Central memory CD4-positive, alpha-beta T cell (primary cell): ENCODE results near the gene ELMO2.

Experiments
- DNase-seq: peaks from one replicate; pipeline ENCODE4 v3.0.0; 2022
- total RNA-seq, 3 experiments: gene quantifications; one replicate each; lab custom pipeline; 2026; lab: John Stamatoyannopoulos, UW

ELMO2 gene
- 59.5 to 107 (median 69.2) reads per million in 3 experiments for total RNA-seq

DNA sequence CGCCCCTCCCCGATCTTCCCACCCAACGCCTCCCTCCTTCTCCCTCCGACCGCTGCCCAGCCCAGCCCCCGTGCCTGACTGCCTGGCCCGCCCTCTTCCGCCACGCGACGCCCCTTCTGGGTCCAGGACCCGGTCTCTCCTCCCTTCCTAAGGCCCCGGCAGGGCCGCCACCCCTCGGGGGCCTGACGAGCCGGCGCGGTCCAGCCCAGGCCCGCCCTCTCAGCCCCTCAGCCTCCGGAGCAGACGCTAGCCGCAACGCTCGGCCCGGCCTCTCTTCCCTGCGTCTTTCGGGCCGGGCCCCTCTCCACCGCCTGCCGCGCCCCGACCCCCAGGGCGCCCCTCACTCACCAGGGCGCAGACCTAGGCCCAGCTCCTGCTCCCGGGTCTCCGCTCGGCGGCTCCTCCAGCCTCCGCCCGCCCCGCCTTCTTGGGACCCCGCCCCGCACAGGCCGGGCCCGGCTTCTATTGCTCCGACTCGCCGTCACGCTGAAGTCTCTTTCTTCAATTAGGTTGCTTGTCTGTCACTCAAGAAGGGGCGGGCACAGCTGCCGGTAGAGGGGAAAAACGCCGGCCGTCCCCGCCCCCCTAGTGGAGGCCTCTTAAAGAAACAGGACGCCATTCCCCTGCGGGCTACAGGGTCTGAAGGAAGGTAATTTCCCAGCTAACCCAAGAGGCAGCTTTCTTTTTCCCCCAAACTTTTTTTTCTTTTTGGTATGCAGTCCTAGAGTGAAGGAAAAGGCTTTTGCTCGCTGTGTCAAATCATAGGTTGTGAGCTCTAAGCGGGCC, at the start of gene ELMO2:
Gene ELMO2 (minus strand): TSS at position 416 of the 786 bp plus-strand sequence. CDS start 12,133 bp downstream, outside the sequence.
- peak; percentile 95 for DNase-seq

DNA sequence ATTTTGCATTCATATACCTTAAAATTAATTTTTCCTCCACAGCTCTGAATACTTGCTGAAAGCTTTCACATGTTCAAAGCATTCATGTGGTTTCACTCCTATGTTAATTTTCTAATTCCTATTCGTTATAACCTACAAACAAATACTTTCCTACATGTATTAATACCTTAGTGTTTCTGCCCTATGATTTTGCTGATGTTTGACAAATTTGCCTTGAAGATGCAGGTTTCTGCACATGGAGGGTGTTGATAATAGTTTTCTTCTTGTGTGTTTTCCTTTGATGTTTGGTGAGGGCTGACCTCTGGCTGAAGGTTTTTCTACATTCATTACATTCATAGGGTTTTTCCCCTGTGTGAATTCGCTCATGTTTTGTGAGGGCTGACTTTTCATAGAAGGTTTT, 49.3 kb upstream of the ELMO2 start:
- DNase-seq, result no peak

DNA sequence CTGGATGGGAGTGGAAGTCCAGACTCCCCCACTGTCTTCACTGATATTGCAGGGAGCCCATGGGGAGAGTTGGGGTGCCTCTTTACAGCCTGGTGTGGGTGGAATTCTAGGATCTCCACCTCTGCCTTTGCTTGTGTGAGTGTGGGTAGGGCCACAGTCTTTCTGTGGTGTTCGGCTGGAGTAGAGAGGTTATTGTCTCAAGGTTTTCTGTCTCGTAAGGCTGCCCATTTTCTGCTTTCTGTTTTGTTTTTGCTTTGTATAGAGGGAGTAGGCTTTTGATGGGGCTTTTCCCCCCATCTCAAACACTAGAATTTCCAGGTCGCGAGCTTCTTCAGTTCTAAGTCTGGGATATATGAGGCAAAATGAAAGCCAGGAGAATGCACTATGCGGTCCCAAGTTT, 40.4 kb upstream of the ELMO2 start:
- DNase-seq, result no peak

DNA sequence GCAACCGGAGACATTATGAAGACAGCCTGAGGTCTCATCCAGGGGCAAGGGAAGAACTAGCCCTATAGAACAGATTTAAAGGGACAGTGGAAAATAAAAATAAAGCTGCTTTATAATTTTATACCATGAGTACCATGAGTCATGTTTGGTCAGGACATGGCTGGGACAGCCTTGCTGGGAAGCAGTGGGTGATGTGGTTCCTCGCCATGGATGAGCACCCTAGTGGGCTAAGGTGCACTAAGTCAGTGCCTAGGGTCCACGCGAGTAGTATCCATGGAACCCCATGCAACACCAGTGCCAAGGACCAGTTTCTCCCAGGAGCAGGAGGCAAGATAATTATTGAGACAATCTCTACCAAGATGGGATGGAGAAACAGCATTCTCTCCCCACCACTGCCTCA, 33.4 kb upstream of the ELMO2 start:
- no peak for DNase-seq

DNA sequence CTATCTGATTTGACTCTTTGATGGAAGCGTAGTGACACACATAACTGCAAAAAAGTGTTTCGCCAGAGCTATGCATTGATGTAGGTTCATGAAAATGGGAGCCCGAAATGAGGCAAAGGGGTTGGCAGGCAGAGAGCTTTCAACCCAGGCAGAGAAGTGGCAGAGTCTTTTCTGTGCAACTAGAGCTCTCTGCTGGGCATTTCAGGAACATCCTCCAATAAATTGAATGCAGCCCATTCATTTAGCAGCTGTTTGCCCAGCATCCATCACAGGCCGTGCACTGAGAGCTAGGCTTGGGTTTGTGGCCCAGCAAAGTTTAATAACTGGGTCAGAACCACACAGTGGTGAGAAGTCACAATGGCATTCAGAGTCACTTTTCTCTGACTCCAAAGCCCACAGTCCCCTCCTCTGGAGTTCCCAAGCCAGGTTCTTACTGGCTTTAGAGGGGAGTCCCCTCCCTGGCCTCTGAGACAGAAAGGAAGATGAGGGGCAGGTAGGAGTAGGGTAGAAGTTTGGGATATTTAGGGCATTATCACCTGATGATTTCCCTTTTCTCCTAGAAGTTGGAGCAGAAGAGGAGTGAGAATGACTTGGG, 31.8 kb upstream of the ELMO2 start:
- DNase-seq, result peak; percentile 3

- DNase-seq, result no peak
Observed at GRCh38 chr20:46435146-46435545, 28.7 kb upstream of the ELMO2 start.

- no peak for DNase-seq
Observed at GRCh38 chr20:46434597-46434996, 28.2 kb upstream of the ELMO2 start.

- no peak for DNase-seq
Observed at GRCh38 chr20:46433051-46433450, 26.6 kb upstream of the ELMO2 start.

DNA sequence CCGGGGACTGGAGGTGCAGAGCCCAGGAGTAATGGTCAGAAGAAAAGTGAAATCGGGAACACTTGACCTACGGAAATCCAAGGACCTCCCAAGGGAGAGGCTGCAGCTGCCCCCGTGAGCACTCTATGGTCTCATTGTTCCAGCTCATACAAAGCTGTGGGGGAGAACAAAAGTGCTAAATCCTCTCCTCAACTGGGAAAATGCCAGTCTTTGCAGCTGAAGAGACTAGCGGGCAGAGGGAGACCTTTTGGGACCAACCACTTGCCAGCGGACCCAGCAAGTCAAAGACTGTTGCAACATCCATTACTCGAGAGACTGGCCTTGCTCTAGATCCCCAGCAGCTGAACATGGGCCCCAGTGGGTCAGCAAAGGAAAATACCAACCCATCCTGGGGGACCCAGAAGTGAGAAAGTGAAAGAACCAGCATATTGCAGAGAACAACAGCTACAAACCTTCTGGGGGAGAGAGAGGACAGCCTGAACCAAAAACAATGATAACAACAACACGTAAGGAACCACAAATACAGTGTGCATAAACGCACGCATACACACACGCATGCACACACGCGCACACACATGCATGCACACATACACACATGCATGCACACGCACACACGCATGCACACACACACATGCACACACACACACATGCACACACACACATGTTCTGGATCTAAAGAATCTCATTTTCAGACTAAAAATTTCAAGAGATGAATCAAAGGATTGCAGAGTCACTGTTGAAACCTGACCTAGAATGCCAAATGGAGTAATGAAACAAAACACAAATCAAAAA, 24.7 kb upstream of the ELMO2 start:
- DNase-seq, result no peak

GRCh38 chr20:46427384-46427783, 21.0 kb upstream of the ELMO2 start:
- no peak for DNase-seq

- DNase-seq, result no peak
Observed at GRCh38 chr20:46423882-46424482, 17.6 kb upstream of the ELMO2 start.

DNA sequence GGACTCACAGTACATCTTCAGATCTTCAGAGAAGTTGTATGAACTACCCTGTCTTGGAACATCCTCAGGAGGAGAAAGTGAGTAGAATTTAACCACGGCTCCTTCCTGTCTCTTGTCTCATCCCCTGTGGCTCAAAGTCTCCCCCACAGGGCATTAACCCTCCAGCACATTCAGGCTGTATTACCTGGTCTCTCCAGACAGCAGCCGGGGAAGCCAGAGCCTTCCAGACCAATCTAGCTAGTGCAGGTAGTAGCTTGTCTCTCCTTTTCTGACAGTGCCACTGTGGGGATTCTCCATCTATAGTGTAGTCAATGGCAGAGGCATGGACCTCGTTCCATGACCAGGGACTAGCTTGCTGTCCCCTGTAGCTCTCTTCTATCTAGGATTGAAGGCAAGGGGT, 16.9 kb upstream of the ELMO2 start:
- DNase-seq, result no peak

DNA sequence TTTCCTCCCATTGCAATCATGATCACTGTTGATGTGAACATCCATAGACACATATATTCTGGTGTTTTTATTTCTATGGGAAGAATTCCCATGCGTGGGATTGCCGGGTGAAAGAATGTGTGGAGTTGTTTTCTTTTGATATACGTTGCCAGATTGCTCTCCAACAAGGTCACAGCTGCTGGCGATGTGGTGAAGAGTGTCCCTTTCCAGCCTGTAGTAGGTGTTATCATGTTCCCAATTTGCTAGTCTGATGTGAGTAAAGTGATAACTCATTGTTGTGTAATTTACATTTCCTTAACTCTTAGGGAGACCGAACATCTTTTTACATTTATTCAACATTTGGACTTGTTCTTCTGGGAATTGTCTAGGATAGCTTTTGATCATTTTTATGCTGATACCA, 14.5 kb upstream of the ELMO2 start:
- DNase-seq, result no peak

DNA sequence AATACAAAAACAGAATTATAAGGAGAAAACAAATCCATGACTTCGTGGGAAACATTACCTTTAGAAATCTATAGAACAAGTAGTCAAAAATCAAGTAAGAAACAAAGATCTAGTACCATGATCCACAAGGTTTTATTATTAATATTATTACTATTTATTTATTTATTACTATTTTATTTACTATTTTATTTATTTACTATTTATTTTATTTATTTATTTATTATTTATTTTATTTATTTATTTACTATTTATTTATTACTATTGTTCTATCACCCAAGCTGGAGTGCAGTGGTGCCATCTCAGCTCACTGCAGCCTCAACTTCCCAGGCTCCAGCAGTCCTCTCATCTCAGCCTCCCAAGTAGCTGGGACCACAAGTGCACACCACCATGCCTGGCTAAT, 13.5 kb upstream of the ELMO2 start:
- DNase-seq, result no peak

DNA sequence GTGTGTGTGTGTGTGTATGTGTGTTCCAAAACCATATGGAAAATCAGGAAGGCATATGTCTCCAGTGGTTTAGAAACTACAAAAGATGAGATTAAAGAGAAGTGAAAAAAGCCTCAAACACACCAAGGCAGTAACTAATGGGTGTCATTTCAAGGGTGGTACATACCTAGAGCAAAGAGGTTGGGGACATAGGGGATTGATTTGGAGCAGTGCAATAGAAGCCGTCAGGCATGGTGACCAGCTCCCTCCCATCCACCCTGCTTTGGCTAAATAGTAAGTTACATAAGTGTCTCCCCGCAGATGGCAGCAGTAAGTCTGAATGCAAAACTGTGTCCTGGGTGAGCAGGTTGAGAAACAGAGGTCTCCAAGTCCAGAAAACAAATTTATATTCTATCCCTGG, 10.4 kb upstream of the ELMO2 start:
- no peak for DNase-seq

DNA sequence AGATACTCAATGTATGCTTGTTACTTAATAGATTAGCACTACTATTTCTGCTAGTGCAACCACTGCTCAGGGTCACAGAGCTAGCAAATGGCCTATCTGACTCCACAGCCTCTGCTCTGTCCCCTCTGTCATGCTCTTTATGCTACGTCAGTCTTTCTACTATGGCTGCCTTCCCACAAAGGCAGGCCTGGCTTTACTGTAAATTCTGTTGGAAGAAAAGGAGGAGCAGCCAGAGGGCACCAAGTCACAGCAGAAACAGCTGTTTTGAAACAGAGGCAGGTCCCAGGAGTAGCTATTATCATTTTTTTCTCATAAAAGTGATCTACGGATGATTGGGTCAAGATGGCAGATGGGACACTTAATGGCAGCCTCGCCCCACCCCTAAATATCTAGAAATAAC, 10.0 kb upstream of the ELMO2 start:
- no peak for DNase-seq

DNA sequence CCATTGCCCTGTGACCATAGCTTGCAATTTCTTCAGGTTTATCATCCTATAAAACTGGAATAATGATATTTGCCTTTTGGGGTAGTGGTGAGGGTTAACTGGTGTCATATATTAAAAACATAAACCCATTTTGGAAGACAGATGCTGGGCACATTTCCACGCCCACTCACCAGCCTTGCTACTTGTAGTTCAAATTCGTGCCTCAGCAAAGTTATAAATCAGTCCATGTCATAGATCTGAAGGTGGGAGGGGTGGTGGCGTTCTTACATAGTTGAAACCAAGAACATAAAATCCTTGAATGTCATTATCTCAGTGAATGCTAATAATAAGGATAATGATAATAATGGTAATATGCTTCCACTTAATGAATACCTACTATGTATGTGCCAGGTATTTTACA, 9.4 kb upstream of the ELMO2 start:
- no peak for DNase-seq

DNA sequence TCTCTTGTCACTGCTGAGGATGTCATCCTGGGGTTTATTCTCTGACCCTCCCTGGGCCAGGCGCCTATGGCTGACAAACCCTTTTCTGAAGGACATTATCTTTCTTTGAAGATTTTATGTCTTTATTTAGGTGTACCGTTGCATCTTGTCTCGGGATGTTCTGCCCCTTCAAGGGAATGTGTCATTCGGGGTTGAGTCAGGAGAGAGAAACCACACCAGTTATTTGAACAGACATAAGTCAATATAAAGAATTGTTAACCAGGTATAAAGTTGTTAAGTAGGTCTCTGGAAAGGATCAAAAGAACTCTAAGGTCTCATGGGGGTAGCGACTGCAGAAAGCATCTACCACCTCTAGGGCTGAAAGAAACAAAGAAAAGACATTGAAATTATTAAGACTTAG, 8.2 kb upstream of the ELMO2 start:
- DNase-seq, result no peak

- no peak for DNase-seq
Observed at GRCh38 chr20:46411637-46412036, 5.2 kb upstream of the ELMO2 start.

DNA sequence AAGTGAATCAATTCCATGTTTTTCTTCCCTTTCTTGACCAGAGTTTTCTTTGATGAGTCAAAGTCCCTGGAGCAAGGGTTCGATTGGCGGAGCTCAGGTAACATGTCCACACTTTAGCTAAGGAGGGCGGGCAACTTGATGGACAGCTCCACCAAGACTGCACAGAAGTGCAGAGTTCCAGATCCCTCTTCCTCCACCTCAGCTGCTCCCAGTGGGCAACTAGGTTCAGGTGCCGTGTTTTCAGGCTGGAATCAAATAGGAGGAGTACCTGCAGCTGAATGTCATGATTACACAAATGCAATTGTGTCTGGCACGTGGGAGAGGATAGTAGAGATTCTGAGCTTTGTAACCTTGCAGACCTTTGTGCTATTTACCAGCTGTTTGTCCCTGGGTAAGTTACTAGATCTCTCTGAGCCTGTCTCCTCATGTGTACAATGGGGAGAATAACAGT, 1.9 kb upstream of the ELMO2 start:
- no peak for DNase-seq

DNA sequence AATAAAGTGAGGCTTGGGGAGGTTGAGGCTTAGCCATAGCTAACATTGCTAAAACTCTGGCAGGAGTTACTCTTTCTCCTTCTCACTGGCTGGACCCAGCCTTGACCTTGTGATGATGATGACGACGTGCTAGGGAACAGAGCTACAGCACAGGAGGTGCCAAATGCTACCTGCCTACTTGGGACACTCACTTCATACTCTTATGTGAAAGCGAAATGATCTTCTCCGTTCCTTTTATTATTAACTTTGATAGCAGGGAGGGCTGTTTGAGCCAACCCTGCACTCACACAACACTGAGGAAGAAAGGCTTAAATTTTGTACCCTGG, 1.2 kb upstream of the ELMO2 start:
- DNase-seq, result no peak

GRCh38 chr20:46406986-46407670, 713 bp upstream of the ELMO2 start:
- DNase-seq, result peak; percentile 78

DNA sequence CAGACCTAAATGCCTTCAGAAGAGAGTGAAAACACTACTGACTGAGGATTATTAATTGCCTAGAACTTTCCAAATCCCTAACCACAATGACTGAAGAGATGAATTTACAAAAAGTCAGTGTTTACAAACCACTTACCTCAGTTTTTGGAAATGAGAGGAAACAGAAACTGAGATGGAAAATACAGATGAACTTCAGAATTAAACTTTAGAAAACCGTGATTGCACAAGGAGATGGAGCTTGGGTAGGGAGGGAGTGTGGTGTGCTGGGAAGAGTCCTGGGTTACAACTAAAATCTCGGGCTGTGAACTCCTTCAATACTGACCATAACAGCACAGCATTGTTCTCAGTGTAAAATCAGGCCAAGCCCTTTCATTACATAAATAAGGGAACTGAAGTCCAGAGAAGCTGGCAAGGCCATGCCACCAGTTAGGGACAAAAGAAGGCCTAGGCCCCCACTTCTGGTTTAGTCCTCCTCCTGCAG, 4.0 kb downstream of the ELMO2 start:
- DNase-seq, result no peak
